Activated T-helper 1 cell treated with anti-CD3 and anti-CD28 coated beads, Interleukin-12 subunit alpha, Interleukin-12 subunit beta, Interleukin-2, Interleukin-4 antibody, amounts not matched to agents 30 ng/mL and 10 ng/mL and 1 ng/mL, durations not matched to agents 14 hours and 24 hours and 36 hours (primary cell): Measurements from ENCODE around the gene PERP. TPM values are rescaled to one million over a fixed set of nuclear protein-coding genes. Genes with fewer than 3 reads are reported as not detected.

Experiments
- DNase-seq: peaks from one replicate; pipeline ENCODE4 v3.0.0; 2021; ENCODE audit warnings: low spot score
- H3K27ac Mint-ChIP-seq: one replicate; pipeline ENCODE4 v1.8.0; 2021; ENCODE audit warnings: mild to moderate bottlenecking, mixed read lengths
- H3K27me3 Mint-ChIP-seq: one replicate; pipeline ENCODE4 v1.8.0; 2022; ENCODE audit warnings: mild to moderate bottlenecking, moderate library complexity, mixed read lengths; ENCODE audit not compliant: insufficient read depth
- H3K36me3 Mint-ChIP-seq: one replicate; pipeline ENCODE4 v1.8.0; 2021; ENCODE audit warnings: low read depth, mixed read lengths
- H3K4me1 Mint-ChIP-seq: one replicate; pipeline ENCODE4 v1.8.0; 2021; ENCODE audit warnings: low read depth, mixed read lengths
- H3K4me3 Mint-ChIP-seq: one replicate; pipeline ENCODE4 v1.8.0; 2021; ENCODE audit warnings: mild to moderate bottlenecking, moderate library complexity, mixed read lengths
- H3K9me3 Mint-ChIP-seq: one replicate; pipeline ENCODE4 v1.8.0; 2021; ENCODE audit warnings: mixed read lengths
- intact Hi-C: fragments of 100-400 bp; cut with micrococcal nuclease; formaldehyde crosslinking; loops from one replicate; pipeline ENCODE4 v1.15.1; 2024
- total RNA-seq: library from RNA; stranded (reverse); gene quantifications from 2 replicates; pipeline ENCODE4 v1.2.3, GENCODE V29; 2022

The PERP gene
- total RNA-seq, 1 donor from 2014 or later: 5.6 TPM

GRCh38 chr6:138115201-138115600, 8.0 kb upstream of the PERP start:
- no peak overlapping the region for H3K27ac Mint-ChIP-seq
- H3K36me3 Mint-ChIP-seq: no peaks in the 10 kb centered on the region
- H3K27me3 Mint-ChIP-seq: peaks cover 45% of the 10 kb centered on the region
- DNase-seq: no peak
- H3K9me3 Mint-ChIP-seq: no peaks in the 10 kb centered on the region
- H3K4me1 Mint-ChIP-seq: peaks cover 10% of the 10 kb centered on the region
- no peak overlapping the region for H3K4me3 Mint-ChIP-seq
- intact Hi-C loops: no loop called here

DNA sequence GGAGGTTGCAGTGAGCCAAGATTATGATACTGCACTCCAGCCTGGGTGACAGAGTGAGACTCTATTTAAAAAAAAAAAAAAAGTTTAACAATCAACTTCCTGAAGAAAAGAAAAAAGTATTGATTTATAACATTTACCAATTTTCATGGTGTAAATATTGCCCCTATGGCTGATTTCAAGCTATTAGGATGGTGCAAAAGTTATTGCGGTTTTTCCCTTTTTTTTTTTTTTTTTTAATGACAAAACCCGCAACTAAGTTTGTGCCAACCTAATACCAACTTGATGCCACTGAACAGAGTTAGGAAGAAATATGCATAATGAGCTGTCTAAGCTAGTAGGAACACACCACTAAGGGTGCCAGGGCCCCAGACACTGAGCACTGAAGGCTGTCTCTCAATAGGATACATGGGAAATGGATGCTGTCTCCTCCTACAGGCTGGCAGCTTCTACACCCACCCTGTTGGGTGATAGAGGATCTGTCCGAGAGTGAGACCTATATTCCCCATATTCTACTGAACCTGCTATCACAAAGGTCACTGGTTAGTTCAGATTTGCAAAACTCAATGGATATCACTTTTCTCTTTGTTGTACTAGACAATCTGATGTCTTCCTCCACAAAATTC, 6.5 kb upstream of the PERP start:
- Mint-ChIP-seq H3K4me3 (no peak overlapping the region), H3K36me3 (no peaks in the 10 kb centered on the region), H3K27ac (no peak overlapping the region), H3K4me1 (peaks cover 14% of the 10 kb centered on the region), H3K9me3 (no peaks in the 10 kb centered on the region), H3K27me3 (peaks cover 37% of the 10 kb centered on the region)
- no peak for DNase-seq
- intact Hi-C loops: no loop called here

DNA sequence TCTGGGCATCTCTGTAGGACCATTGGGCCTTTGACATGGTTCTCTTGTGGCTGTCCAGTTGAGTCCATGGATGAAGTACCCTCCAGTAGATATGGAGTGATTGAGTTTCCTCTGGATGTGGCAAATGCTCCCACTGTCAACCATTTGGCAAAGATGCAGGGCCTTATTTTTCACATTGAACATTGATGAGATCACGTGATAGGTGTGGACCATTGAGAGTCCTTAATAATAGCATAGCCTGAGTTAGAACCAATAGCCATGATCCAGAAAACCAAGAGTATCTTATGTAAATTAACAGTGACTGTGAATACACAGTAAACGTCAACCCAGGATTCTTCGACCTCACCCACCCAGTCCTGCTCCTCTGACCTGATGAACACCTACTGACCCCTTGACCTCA, 3.0 kb upstream of the PERP start:
- intact Hi-C loops: no loop called here
- Mint-ChIP-seq H3K27me3 (peaks cover 37% of the 10 kb centered on the region), H3K27ac (no peak overlapping the region)

DNA sequence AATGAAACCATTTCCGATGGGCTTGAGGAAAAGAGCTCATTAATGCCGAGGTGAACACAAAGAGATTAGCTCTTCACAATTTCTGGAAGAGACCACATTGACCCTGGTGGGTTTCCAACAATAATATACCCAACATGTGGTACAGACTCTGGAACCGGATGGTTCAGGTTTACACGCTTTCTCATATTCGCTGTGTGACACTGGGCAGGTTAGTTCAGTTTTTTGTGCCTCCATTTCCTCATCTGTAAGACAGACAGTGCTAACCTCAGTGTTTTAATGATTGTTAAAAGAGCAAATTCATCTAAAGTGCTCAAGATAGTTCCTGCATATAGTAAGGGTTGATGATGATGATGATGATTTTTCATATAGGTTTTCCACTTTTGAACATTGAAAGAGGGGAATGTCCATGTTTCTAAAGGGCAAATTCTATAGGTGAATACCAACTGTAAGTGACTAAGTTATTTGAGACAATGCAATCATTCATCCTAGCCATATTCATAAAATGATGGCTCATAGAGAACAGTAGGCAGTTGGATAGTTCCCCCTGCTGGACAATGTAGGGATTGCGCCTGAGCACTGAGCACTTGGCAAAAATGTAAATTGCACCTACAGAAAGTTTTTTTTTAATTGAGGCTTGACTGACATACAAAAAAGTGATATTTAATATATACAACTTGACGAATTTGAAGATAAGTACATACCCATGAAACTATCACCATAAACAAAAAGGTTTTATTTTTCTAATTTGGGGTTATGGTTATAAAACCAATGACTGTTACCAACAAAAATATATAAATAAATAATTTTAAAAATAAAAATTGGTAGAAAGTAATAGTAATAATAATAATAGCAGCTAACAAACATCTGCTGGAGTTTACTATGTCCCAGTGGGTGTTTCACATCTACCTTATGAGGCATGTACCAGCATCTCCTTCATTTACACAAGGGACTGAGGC, 2.1 kb upstream of the PERP start:
- intact Hi-C loops: loop anchor here (1.0 to 10.0 kb wide), 16 partner anchors 53 to 1015 kb away; partner anchors contain the start of genes ARFGEF3, CCDC28A, HEBP2 and OLIG3
- H3K36me3 Mint-ChIP-seq: peaks cover 2% of the 10 kb centered on the region
- peak; percentile 67 for DNase-seq
- peaks cover 28% of the 10 kb centered on the region for H3K27me3 Mint-ChIP-seq
- H3K4me1 Mint-ChIP-seq: peaks cover 29% of the 10 kb centered on the region
- no peak overlapping the region for H3K27ac Mint-ChIP-seq
- H3K9me3 Mint-ChIP-seq: no peaks in the 10 kb centered on the region
- H3K4me3 Mint-ChIP-seq: peak overlapping the region; percentile 62

More for the DNA sequence above, 3.0 kb upstream of the PERP start:
- peaks cover 28% of the 10 kb centered on the region for H3K4me1 Mint-ChIP-seq
- peaks cover 2% of the 10 kb centered on the region for H3K36me3 Mint-ChIP-seq
- no peak for DNase-seq
- no peak overlapping the region for H3K4me3 Mint-ChIP-seq
- H3K9me3 Mint-ChIP-seq: no peaks in the 10 kb centered on the region

DNA sequence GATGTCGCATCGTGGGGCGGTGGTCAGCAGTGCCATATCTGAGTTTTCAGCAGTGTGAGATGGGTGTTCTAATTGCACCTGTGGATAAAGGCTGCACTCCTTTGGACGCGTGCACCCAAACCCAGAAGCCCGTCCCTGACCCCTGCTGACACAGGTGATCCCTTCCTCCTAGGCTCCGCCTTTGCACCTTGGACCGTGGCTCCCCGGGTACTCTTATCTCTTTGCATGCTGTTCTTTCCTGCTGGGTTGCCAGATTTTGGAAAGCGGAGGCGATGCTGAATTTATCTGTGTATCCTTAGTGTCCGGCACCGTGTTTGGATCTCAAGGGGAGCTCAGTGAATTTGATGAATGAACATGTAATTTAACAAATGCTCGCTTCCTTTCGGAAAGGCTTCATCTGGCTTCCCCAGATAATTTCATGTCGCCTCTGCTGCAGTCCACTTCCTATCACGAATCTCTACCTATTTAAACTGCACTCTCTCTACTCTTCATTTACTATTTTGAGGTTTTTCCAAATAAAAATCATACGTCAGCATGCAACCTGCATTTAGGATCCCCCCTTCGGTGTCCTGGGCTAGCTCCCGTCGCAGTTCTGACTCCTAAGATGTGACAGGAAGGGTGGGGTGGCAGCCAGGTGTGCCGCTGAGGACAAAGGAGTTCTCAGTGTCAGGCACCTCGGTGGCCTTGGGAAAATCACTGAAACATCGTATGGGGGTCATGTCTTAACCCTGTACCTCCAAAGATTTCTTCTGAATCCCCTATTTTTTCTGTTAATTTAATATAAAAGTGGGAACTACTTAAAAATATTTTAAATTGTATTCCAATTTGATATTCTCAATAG, 753 bp upstream of the PERP start:
- DNase-seq: peak; percentile 5
- Mint-ChIP-seq H3K9me3 (no peaks in the 10 kb centered on the region), H3K4me1 (peaks cover 29% of the 10 kb centered on the region), H3K4me3 (peak overlapping the region; percentile 88), H3K27me3 (peaks cover 28% of the 10 kb centered on the region), H3K27ac (peak overlapping the region; percentile 80), H3K36me3 (peaks cover 2% of the 10 kb centered on the region)
- intact Hi-C loops: loop anchor here (2.0 to 10.0 kb wide), 8 partner anchors 54 to 1013 kb away; partner anchors contain the start of genes ARFGEF3, CCDC28A and OLIG3

- Mint-ChIP-seq H3K9me3 (no peaks in the 10 kb centered on the region), H3K27ac (peak overlapping the region; percentile 79), H3K27me3 (peaks cover 25% of the 10 kb centered on the region), H3K36me3 (peaks cover 2% of the 10 kb centered on the region), H3K4me1 (peaks cover 29% of the 10 kb centered on the region), H3K4me3 (peak overlapping the region; percentile 90)
- intact Hi-C loops: loop anchor here (5.0 to 10.0 kb wide), 5 partner anchors 56 to 882 kb away; partner anchors contain the start of genes ARFGEF3 and CCDC28A
- DNase-seq: no peak
Observed at GRCh38 chr6:138106665-138107077, 548 bp downstream of the PERP start.

DNA sequence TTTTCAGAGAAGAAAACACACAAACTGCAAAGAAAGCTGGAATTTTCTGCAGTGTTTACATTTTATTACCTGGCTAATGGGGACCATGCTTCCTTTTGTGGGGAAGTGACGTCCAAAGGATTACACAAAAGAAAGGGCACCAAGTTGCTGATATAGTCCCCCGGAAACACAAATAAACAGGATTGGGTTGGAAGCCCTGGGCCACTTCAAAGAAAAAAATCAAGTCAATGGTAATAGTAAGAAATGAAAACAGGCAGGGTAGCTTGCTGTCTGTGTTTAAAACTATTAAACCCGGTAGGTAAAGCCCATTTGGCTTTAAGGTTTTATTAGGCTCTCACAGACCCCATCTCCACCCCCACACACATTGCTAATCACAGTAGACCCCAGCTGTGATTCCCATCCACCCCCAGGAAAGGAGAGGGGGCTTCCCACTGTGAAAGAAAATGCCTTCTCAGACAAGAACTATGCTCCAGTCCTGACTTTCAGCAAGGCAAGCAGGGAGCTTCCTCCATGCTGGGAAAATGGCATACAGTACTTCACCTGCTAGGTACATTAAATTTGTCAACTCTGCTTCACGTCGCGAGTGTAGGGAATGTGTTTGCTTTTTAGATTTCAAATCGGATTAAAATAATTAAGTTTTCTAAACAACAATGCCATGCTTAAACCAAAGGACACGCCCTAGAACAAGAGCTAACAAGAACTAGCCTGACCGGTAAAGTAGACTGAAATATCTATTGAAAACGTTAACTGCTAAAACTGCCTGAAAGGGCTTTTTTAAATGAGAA, 1.1 kb downstream of the PERP start:
- intact Hi-C loops: loop anchor here (5.0 to 10.0 kb wide), 5 partner anchors 56 to 881 kb away; partner anchors contain the start of genes ARFGEF3 and CCDC28A
- Mint-ChIP-seq H3K27me3 (peaks cover 21% of the 10 kb centered on the region), H3K9me3 (no peaks in the 10 kb centered on the region), H3K36me3 (peaks cover 2% of the 10 kb centered on the region), H3K27ac (peak overlapping the region; percentile 41), H3K4me3 (peak overlapping the region; percentile 90), H3K4me1 (peaks cover 29% of the 10 kb centered on the region)
- DNase-seq: no peak

DNA sequence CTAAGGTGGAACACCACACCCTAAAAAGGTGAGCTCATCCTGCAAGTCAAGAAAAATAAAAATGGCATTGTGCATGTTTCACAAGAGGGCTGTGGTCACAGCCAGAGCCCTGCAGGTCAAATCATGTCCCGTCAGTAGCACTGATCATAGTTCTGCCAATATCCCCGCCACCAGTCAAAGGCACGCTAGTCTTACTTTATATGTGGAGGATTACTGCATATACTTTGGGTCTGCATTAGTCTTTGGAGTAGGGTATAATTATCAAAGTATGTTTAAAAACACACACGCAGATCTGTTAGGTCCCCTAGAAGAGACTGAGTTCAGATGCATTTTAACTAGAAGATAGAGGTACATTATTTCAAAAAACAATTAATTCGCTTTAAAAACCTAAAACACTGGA, 1.8 kb downstream of the PERP start:
- H3K27ac Mint-ChIP-seq: no peak overlapping the region

GRCh38 chr6:138104618-138105213, 2.5 kb downstream of the PERP start:
- intact Hi-C loops: loop anchor here (5.0 to 10.0 kb wide), 5 partner anchors 58 to 880 kb away; partner anchors contain the start of genes ARFGEF3 and CCDC28A
- H3K4me3 Mint-ChIP-seq: no peak overlapping the region
- H3K4me1 Mint-ChIP-seq: peaks cover 29% of the 10 kb centered on the region
- H3K36me3 Mint-ChIP-seq: peaks cover 2% of the 10 kb centered on the region
- DNase-seq: no peak
- H3K9me3 Mint-ChIP-seq: no peaks in the 10 kb centered on the region
- H3K27ac Mint-ChIP-seq: no peak overlapping the region
- peaks cover 24% of the 10 kb centered on the region for H3K27me3 Mint-ChIP-seq

More for the DNA sequence above, 1.8 kb downstream of the PERP start:
- Mint-ChIP-seq H3K27me3 (peaks cover 19% of the 10 kb centered on the region), H3K9me3 (no peaks in the 10 kb centered on the region), H3K36me3 (peaks cover 2% of the 10 kb centered on the region), H3K4me1 (peaks cover 29% of the 10 kb centered on the region), H3K4me3 (peak overlapping the region; percentile 90)
- intact Hi-C loops: loop anchor here (5.0 to 10.0 kb wide), 5 partner anchors 57 to 881 kb away; partner anchors contain the start of genes ARFGEF3 and CCDC28A
- DNase-seq: no peak

DNA sequence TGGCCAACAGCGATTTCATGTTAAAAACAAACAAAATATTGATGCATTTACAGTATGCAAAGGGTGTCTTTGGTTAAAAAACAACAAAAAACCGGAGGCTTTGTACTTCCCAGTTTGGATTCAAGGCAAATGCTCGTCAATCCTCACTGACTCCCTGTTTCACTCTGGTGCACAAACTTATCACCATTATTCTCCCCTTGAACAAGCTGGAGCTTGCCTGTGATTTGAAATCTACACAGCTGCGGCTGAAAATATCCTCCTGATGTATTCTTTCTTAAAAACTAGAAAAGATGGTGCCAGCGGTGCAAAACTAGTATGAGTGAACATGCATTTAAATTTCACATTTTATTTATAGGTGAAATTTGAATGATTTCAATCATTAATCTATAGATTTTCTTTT, 3.3 kb downstream of the PERP start:
- DNase-seq: no peak
- Mint-ChIP-seq H3K27me3 (peaks cover 21% of the 10 kb centered on the region), H3K36me3 (peaks cover 2% of the 10 kb centered on the region), H3K4me3 (no peak overlapping the region), H3K27ac (no peak overlapping the region), H3K9me3 (no peaks in the 10 kb centered on the region), H3K4me1 (peaks cover 25% of the 10 kb centered on the region)
- intact Hi-C loops: loop anchor here (10.0 kb wide), 2 partner anchors 789 to 879 kb away; no protein-coding TSS in a partner anchor

- peaks cover 16% of the 10 kb centered on the region for H3K4me1 Mint-ChIP-seq
- H3K27ac Mint-ChIP-seq: no peak overlapping the region
- intact Hi-C loops: loop anchor here (10.0 kb wide), 2 partner anchors 787 to 877 kb away; no protein-coding TSS in a partner anchor
- no peak overlapping the region for H3K4me3 Mint-ChIP-seq
- H3K9me3 Mint-ChIP-seq: no peaks in the 10 kb centered on the region
- peaks cover 3% of the 10 kb centered on the region for H3K36me3 Mint-ChIP-seq
- no peak for DNase-seq
- H3K27me3 Mint-ChIP-seq: peaks cover 22% of the 10 kb centered on the region
Observed at GRCh38 chr6:138101946-138102731, 5.1 kb downstream of the PERP start.
